Measurements from ENCODE around the gene SPC24.

- TF ChIP-seq CTCF (IDR thresholded peaks at IDR 0.05) (peak in 3 of 4 experiments; percentile 92 to 100 (median 94)), POLR2A (IDR thresholded peaks at IDR 0.05) (no peak), POLR2AphosphoS5 (IDR thresholded peaks at IDR 0.05) (peak; percentile 85), EP300 (IDR thresholded peaks at IDR 0.05) (no peak)
Observed at GRCh38 chr19:11203194-11204075, 47.9 kb upstream of the SPC24 start.

Data from gastroesophageal sphincter (tissue), 3 donors.